HG02571 (cell line): ENCODE results near the gene L3MBTL4.

Experiments
- ATAC-seq: cut with Tn5 transposase; IDR thresholded peaks from one replicate; pipeline ENCODE4 v1.9.1; 2021; ENCODE audit warnings: mild to moderate bottlenecking, moderate library complexity; ENCODE audit not compliant: unreplicated experiment

Gene L3MBTL4

GRCh38 chr18:5937121-5937520 lies 477.6 kb downstream of the L3MBTL4 start:
- ATAC-seq = no peak

GRCh38 chr18:5930789-5931188 lies 483.9 kb downstream of the L3MBTL4 start:
- ATAC-seq = no peak

GRCh38 chr18:5918205-5918858 lies 496.4 kb downstream of the L3MBTL4 start:
- no peak for ATAC-seq

GRCh38 chr18:5914951-5915350 lies 499.8 kb downstream of the L3MBTL4 start:
- ATAC-seq = no peak

- ATAC-seq = no peak
These were observed 500.7 kb downstream of the L3MBTL4 start for GRCh38 chr18:5914016-5914415.

- no peak for ATAC-seq
These were observed 502.1 kb downstream of the L3MBTL4 start for GRCh38 chr18:5912566-5912965.

GRCh38 chr18:5909125-5909524 lies 505.6 kb downstream of the L3MBTL4 start:
- no peak for ATAC-seq
